NCI-H526 (cell line): ENCODE results near the gene LMF1.
"Not testable (repeated sequence)": the region's sequence is repeated elsewhere in the genome, so short reads cannot be mapped to it uniquely, and the experiment has no call there.

Experiments
- DNase-seq, 2 experiments: peaks; one replicate each; lab custom pipeline; 2025; lab: John Stamatoyannopoulos, UW

The LMF1 gene

GRCh38 chr16:827513-827912, 143.3 kb downstream of the LMF1 start:
- DNase-seq, result no peak

DNA sequence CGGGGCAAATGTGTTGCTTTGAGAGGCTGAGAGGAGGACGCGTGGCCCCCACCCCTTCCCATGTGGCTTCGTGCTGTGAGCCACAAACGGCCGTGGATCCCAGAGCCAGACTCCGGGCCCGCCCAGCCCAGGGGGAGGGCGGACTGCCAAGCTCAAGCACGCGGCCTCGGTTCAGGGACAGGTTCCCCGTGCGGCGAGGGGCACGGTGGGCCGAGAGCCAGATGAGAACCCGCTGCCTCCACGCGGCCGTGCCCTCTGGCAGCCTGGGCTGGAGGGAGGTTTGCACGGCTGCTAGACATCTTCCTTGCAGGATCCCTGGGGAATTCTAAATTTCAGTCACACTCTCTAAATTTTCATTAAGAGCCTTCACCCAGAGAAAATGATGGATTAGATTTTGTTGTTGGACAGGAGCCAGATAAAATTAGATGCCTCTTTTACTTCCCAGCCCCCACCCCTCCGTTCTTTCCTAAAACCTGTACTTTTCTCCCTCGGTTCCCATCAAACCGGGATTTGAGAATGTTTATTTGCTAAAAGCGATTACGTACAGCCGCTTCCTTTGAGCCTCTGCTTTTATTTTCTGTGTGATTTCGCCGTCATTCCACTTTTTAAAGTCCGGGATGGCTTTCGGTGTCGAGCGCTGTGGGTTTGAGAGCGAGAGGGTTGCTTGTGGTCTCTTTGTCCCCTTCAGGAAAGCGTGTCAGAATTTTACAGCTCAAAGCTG, 145.3 kb downstream of the LMF1 start:
- DNase-seq, result no peak

DNA sequence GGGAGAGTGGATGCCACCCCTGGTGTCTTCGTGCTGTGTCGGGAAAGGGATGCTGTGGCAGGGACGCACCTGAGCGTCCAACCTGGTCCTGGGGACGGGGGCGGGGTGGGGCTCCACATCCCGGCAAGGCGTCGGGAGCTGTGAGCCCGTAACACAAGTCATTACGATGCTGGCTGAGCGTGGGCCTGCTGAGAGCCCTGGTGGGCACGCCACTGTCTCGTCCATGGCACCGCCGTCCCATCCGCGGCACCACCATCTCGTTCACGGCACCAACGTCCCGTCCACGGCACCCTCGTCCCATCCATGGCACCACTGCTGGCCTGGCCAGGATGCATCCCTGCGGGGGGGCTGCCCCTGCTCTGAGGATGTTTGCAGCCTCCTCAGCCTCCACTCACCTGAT, 146.2 kb downstream of the LMF1 start:
- DNase-seq, result no peak

GRCh38 chr16:824194-824593, 146.6 kb downstream of the LMF1 start:
- DNase-seq, result no peak

DNA sequence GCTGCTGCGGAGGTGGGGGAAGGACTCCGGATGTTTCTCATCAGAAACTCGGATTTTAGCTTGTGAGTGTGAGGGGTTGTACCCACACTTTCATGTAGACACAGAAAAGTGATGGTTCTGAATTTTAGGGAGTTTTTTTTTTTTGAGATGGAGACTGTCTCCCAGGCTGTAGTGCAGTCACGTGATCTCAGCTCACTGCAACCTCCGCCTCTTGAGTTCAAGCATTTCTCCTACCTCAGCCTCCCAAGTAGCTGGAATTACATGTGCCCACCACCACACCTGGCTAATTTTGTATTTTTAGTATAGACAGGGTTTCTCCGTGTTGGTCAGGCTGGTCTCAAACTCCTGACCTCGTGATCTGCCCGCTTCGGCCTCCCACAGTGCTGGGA, 147.9 kb downstream of the LMF1 start:
- DNase-seq, result no peak

DNA sequence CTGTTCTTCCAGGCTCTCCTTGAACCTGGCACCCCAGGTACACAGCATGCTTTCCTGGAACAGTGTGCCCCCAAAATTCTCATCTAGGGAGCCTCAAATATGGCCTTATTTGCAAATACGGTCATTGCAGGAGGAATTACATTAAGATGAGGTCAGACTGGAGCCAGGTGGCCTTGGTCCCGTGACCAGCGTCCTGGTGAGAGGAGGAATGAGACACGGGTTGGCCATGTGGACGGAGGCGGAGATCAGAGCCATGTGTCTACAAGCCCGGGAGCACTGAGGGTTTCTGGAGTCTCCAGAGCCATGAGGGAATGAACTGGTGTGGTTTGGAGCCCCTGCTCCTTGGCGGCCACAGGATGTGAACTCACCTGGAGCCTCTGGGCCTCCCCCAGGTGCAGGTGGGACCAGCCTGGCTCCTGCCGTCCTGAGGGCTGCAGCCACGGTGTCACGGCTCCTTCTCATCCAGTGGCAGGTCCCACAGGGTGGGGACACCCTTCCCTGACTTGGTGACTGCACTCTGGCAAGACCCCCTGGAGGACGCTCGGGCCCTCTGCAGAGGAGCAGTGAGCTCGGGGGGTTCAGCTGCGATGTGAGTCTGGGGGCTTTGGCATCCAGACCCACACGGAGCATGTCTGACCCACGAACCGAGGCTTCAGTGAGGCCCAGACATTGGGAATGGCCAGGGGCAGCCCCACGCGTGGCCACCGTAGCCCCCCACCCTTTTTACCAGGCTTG, 148.4 kb downstream of the LMF1 start:
- no peak for DNase-seq

GRCh38 chr16:821751-822150, 149.0 kb downstream of the LMF1 start:
- no peak for DNase-seq

GRCh38 chr16:820748-821147, 150.0 kb downstream of the LMF1 start:
- no peak for DNase-seq

GRCh38 chr16:820044-820408, 150.8 kb downstream of the LMF1 start:
- DNase-seq, result not testable (repeated sequence)

GRCh38 chr16:819336-820043, 151.3 kb downstream of the LMF1 start:
- no peak for DNase-seq

DNA sequence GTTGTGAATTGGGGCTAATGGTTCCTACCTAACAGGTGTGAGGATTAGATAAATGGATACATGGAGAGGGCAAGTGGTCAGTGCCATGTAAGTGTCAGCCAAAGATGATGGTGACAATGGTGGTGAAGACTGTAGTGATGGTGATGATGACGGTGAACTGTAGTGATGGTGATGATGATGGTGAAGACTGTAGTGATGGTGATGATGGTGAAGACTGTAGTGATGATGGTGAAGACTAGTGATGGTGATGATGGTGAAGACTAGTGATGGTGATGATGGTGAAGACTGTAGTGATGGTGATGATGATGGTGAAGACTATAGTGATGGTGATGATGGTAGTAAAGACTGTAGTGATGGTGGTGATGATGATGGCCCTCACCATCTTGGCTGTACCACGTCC, 152.2 kb downstream of the LMF1 start:
- no peak for DNase-seq

DNA sequence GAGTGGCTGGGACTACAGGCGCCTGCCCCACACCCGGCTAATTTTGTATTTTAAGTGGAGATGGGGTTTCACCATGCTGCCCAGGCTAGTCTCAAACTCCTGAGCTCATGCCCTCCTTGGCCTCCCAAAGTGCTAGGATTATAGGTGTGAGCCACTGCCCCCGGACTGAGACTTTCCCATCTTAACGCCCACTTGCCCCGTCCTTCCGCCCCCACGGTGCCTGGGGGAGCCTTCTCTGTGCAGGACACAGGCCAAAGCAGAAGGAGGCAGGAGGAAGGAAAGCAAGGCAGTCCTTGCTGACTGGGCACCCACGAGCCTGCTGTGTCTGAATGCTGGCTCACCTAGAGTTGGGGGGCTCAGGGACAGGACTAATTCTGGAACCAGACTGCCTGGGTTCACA, 152.7 kb downstream of the LMF1 start:
- DNase-seq, result no peak

DNA sequence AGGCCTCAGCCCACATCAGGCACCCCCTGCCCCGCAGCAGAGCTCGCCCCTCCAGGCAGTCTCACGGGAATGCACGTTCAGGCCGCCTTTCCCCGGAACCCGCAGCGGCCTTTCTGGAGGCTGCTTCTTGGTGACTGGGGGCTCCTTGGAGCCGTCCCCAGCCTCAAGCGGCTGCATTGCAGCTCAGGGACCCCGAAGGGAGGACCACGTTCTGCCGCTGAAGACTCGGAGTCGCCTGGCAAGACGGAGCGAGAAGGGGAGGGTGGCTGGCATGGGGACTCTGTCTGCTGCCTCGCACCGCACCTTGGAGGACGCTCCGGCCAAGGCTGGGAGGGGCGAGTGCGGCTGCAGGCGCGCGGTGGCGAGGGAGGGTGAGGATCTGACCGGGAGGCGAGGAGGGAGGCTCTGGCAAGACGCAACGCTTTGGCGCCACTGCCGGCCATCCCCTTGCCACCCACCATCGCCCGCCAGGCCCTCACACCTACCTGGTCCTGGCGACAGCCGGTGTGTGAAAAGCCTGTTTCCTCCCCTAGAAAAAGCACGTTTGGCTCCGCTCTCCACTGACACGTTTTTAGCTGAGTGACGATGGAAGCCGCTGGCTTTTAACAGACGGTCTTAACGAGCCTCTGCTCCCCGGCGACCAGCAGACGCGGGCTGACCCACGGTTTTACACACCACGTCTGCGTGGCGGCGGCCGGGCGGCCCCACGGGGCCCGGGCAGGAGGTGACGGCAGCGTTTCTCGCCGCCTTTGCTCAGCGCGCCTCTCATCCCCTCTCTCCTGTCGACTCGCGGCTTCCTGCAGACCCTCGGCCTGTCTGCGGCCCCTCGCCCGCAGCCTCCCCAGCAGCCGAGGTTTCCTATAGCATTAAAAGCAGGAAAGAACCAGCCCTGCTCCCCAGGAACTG, 153.5 kb downstream of the LMF1 start:
- DNase-seq, result no peak

DNA sequence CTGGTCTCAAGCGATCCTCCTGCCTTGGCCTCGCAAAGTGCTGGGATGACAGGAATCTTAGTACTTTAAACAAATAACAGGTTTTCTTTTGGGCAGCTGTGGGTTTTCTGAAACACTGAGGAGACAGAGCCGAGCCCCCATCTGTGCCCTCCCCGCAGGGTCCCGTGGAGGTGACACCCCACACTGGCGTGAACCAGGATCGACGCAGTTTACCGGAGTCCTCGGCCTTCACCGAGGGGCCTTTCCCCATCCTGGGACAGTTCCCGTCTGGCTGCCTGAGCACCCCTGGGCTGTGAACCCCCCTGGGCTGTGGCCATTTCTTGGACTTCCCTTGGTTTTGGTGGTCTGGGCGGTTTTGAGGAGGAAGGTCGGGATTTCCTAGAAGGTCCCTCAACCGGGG, 154.9 kb downstream of the LMF1 start:
- no peak for DNase-seq

DNA sequence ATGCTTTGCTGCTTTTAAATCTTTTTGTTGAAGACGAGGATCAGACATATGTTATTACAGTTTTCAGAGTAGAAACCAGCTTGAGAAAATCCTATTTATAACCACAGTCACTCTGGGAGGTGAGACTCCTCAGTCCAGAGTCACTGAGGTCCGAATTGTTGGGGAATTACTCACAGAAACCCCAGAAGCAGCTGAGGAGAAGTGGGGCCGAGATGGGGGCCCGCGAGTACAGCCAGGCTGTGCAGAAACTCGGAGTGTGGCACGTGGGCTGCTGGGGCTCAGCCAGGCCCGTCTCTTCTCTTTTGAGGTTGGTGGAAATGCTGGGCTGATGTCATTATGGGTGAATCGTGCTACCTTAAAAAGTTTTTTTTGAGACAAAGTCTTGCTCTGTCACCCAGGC, 155.8 kb downstream of the LMF1 start:
- DNase-seq, result no peak

- DNase-seq, result no peak
Observed at GRCh38 chr16:813916-814412, 156.8 kb downstream of the LMF1 start.

DNA sequence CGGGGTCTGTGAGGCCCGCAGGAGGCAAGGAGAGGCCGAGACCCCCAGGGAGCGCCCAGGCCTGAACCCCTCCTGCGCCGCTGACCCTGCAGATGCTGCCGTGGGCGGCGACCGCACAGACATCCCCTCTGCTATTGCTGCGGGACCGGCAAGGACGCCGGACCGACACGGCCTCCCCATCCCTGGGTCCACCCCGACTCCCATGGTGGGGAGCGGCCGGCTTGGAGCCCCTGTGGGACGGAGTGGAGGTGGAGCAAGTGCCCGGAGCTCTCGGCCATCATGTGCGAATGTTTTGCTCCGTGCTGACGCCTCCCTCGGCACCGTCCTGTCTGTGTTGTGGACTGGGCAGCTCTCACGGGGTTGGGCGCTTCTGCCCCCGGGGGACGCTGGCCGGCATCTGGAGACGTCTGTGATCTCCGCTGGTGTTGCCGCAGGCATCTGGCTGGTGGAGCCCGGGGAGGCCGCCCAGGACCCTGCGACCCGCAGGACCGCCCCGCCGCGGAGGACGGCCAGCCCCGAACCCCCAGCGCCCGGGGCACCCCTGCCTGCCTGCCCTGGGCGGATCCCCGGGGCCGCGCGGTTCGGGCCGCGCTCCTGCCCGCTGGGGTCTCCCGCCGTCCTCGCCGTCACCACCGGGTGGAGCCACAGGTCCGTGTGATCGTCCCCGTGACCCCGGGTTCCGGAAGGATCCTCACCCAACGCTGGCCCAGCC, 157.4 kb downstream of the LMF1 start:
- DNase-seq, result peak in 1 of 2 experiments; percentile 54

GRCh38 chr16:808085-808386, 162.7 kb downstream of the LMF1 start:
- no peak for DNase-seq

GRCh38 chr16:807347-808084, 163.3 kb downstream of the LMF1 start:
- peak; percentile 57 to 89 for DNase-seq

DNA sequence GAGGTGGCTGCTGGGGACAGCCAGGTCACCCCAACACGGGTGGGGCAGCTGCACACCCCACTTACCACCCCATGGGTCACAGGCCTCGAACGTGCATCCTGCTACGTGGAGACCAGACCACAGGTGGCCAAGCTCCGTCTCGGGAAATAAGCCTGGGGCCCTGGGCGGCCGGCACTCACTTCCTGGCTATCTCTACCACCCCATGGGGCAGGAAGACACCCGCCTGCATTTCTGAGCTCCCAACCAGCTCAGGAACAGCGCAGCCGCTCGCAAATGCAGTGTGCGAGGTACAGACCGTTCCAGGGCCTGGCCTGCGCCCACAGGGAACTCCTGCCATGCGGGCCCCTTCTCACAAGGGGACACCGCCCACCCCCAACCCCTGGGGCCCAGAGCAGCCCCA, 165.3 kb downstream of the LMF1 start:
- DNase-seq, result no peak
